ENCODE results near the gene SERPINB6. TPM values are rescaled to one million over a fixed set of nuclear protein-coding genes. Genes with fewer than 3 reads are reported as not detected.

SERPINB6 gene
- total RNA-seq, 3 donors from 2014 or later, result 134 to 147 (median 142) TPM

DNA sequence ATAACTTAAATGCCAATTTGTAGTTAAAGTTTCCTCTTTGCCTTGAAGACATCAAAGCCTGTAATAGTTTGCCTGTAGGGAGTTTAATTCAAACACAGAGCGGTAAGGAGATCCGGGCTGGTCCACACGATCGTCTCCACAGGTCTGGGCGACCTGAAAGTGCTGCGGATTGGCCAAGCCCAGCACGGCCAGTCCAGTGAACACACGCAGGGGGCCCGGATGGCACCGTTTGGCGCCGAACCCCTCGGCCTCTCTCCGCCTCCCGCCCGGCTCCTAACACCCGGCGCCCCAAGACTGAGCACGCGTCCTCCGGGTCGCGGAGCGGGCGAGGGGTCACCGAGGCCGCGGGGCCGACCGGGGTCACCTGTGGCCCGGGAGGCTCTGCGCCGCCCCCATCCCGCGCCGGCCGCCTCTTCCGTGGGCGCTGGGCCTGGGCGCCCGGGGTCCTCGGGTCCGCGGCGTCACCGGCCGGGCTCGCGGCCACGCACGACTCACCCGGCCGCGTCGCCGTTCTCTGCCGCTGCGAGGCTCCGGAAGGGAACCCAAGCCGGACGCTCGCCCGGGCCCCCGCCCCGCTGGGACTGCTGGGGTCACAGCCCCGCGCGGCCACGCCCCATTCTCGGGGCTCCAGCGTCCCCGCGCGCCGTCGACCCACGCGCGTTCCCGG, 481 bp downstream of the SERPINB6 start:
- peak overlapping the region; percentile 75 for H3K4me3 ChIP-seq
- H3K36me3 ChIP-seq (ENCODE audit: low read depth), result no peaks in the 10 kb centered on the region
- DNase-seq (peak; percentile 74 to 88 (median 81)), ATAC-seq (peak; percentile 86)
- no peak for TF ChIP-seq CTCF (IDR thresholded peaks at IDR 0.05)
- intact Hi-C loops (cut with DNase I, micrococcal nuclease), result no loop called here
- H3K9me3 ChIP-seq, result no peaks in the 10 kb centered on the region
- peaks cover 13% of the 10 kb centered on the region for H3K4me1 ChIP-seq (ENCODE audit: low read depth)

- Histone ChIP-seq H3K9me3 (no peaks in the 10 kb centered on the region), H3K36me3 (ENCODE audit: low read depth) (no peaks in the 10 kb centered on the region), H3K4me1 (ENCODE audit: low read depth) (peaks cover 13% of the 10 kb centered on the region), H3K4me3 (no peak overlapping the region)
- no peak for TF ChIP-seq CTCF (IDR thresholded peaks at IDR 0.05)
- DNase-seq, result peak in 1 of 3 donors; percentile 30
- ATAC-seq, result no peak
- intact Hi-C loops (cut with DNase I, micrococcal nuclease), result no loop called here
These were observed 1.2 kb downstream of the SERPINB6 start for GRCh38 chr6:2970034-2970685.

DNA sequence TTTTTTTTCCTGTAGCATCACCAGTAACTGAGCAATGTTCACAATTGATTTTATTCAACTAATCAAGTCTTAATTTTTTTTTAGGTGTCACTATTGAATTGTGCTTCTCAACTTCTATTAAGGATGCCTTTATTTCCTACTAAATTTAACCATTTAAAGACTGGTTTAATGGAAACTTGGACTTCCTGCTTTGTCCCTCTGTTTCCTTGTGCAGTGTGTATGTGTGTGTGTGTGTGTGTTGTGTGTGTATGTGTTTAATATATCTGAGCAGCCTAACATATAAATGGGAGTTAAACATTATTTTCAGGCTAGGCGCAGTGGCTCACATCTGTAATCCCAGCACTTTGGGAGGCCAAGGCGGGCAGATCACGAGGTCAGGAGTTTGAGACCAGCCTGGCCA, 1.8 kb downstream of the SERPINB6 start:
- TF ChIP-seq CTCF (IDR thresholded peaks at IDR 0.05), result no peak
- Histone ChIP-seq H3K9me3 (no peaks in the 10 kb centered on the region), H3K4me1 (ENCODE audit: low read depth) (peaks cover 13% of the 10 kb centered on the region), H3K4me3 (no peak overlapping the region), H3K36me3 (ENCODE audit: low read depth) (no peaks in the 10 kb centered on the region)
- ATAC-seq (no peak), DNase-seq (peak in 1 of 3 donors; percentile 23)
- intact Hi-C loops (cut with DNase I, micrococcal nuclease), result no loop called here

- intact Hi-C loops (cut with DNase I, micrococcal nuclease), result no loop called here
- no peaks in the 10 kb centered on the region for H3K9me3 ChIP-seq
- ATAC-seq, result no peak
- H3K4me1 ChIP-seq (ENCODE audit: low read depth), result peaks cover 13% of the 10 kb centered on the region
- no peaks in the 10 kb centered on the region for H3K36me3 ChIP-seq (ENCODE audit: low read depth)
- peak in 1 of 3 donors; percentile 20 for DNase-seq
- TF ChIP-seq CTCF (IDR thresholded peaks at IDR 0.05), result no peak
- H3K4me3 ChIP-seq, result no peak overlapping the region
These were observed 2.7 kb downstream of the SERPINB6 start for GRCh38 chr6:2968600-2969135.

DNA sequence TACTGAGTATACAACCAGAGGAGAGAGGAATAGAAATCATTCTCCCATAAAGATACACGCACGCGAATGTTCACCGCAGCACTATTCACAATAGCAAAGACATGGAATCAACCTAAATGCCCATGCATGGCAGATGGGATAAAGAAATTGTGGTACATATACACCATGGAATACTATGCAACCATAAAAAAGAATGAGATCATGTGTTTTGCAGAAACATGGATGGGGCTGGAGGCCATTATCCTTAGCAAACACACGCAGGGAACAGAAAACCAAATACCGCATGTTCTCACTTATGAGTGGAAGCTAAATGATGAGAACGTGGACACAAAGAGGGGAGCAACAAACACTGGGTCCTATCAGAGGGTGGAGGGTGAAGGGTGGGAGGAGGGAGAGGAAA, 3.4 kb downstream of the SERPINB6 start:
- DNase-seq, result no peak
- intact Hi-C loops (cut with DNase I, micrococcal nuclease), result no loop called here
- no peak for TF ChIP-seq CTCF (IDR thresholded peaks at IDR 0.05)

More for the DNA sequence above, 3.4 kb downstream of the SERPINB6 start:
- no peak for ATAC-seq
- H3K9me3 ChIP-seq, result no peaks in the 10 kb centered on the region
- peaks cover 17% of the 10 kb centered on the region for H3K4me1 ChIP-seq (ENCODE audit: low read depth)
- H3K4me3 ChIP-seq, result no peak overlapping the region
- no peaks in the 10 kb centered on the region for H3K36me3 ChIP-seq (ENCODE audit: low read depth)
